Measurements from ENCODE around the gene ATP2B1.

The ATP2B1 gene

GRCh38 chr12:89684136-89684535 is 24.5 kb downstream of the ATP2B1 start:
- DNase-seq (ENCODE audit: low read depth) = no peak
- no peak for TF ChIP-seq CTCF (conservative IDR thresholded peaks at IDR 0.05; ENCODE audit: low read depth, low read length)
- H3K4me3 ChIP-seq (ENCODE audit: low read length) = no peak overlapping the region

DNA sequence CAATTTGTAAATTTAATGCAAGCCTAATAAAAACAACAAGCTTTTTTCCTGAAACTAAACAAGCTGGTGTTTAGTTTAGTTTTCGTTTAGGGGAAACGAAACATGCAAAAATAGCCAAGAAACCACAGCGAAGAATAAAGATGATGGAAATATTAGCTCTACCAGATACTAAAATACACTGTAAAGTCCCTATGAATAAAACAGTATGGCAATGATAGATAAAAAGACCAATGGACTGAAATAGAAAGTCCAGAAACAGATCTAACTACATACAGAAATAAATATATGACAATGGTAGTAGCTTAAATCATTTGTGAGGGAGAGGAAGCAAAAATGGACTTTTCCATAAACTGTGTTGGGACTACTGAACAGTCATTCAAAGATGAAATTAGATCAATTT is 26.4 kb downstream of the ATP2B1 start:
- no peak overlapping the region for H3K4me3 ChIP-seq (ENCODE audit: low read length)
- no peak for DNase-seq (ENCODE audit: low read depth)
- TF ChIP-seq CTCF (conservative IDR thresholded peaks at IDR 0.05; ENCODE audit: low read depth, low read length) = no peak

DNA sequence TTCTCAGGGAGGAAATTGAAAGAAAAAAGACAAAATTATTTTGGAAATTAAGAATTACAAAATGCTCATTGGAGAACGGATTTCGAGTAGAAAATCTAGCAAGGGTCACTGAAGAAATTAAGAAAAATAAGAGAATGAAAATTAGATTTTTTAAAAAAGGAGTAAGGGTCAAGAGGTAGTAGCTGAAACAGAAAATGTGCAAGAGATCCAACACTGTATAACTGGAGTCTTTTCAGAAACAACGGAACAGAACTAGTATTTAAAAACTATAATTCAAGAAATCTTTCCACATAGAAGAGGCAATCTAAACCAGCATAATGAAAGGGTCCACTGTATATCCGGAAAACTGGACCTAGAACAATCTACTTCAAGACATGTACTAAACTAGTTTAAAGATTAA is 28.2 kb downstream of the ATP2B1 start:
- no peak for DNase-seq (ENCODE audit: low read depth)
- H3K4me3 ChIP-seq (ENCODE audit: low read length) = no peak overlapping the region
- no peak for TF ChIP-seq CTCF (conservative IDR thresholded peaks at IDR 0.05; ENCODE audit: low read depth, low read length)

DNA sequence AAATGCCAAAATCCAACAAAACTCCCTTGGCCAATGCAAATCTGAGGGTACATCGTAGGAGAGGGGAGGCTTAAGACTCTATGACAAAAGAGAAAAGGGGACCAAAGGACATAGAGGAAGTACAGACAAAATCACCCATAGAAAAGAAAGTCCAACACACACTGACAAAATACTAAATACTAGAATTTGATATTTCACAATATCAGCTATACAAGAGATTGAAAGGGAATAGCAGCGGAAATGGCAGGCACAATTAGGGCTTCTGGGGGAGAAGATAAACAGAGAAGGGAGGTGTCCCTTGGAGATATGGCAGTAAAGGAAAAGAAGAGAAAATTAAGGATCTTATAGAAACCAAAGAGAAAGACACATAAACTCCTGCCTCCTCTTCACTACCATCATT is 29.0 kb downstream of the ATP2B1 start:
- TF ChIP-seq CTCF (conservative IDR thresholded peaks at IDR 0.05; ENCODE audit: low read depth, low read length) = no peak
- no peak overlapping the region for H3K4me3 ChIP-seq (ENCODE audit: low read length)
- no peak for DNase-seq (ENCODE audit: low read depth)

DNA sequence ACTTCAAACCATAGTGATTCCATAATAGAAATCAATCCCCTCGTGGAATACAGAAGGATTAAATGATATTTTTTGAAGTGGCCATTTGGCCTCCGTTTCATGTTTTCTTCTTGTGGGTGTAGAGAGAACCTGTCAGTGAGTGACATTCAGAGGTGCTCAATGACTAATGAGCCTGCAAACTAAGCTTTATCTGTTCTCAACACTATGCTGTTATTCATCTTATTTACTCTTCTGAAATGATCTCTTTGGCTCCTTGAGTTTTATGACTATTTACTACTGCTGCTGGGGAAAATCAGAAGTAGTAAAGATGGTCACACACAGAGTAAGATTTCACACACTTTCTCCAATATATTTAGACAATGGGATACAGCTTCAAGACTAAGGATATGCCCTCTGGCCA is 30.4 kb downstream of the ATP2B1 start:
- no peak for TF ChIP-seq CTCF (conservative IDR thresholded peaks at IDR 0.05; ENCODE audit: low read depth, low read length)
- H3K4me3 ChIP-seq (ENCODE audit: low read length) = no peak overlapping the region
- DNase-seq (ENCODE audit: low read depth) = no peak

GRCh38 chr12:89676930-89677329 is 31.7 kb downstream of the ATP2B1 start:
- no peak for DNase-seq (ENCODE audit: low read depth)
- H3K4me3 ChIP-seq (ENCODE audit: low read length) = no peak overlapping the region
- no peak for TF ChIP-seq CTCF (conservative IDR thresholded peaks at IDR 0.05; ENCODE audit: low read depth, low read length)

GRCh38 chr12:89674326-89674942 is 34.2 kb downstream of the ATP2B1 start:
- no peak for DNase-seq (ENCODE audit: low read depth)
- TF ChIP-seq CTCF (conservative IDR thresholded peaks at IDR 0.05; ENCODE audit: low read depth, low read length) = no peak

More at GRCh38 chr12:89674326-89674942, 34.2 kb downstream of the ATP2B1 start:
- no peak overlapping the region for H3K4me3 ChIP-seq (ENCODE audit: low read length)
